Stimulated activated CD4-positive, alpha-beta T cell treated with anti-CD3 and anti-CD28 coated beads, Interleukin-15, amount 100 ng/mL, for 24 hours (primary cell): Measurements from ENCODE around the gene KLK4.

Source experiments
- DNase-seq: peaks from one replicate; pipeline ENCODE4 v3.0.0-alpha.2; 2020

KLK4 gene

DNA sequence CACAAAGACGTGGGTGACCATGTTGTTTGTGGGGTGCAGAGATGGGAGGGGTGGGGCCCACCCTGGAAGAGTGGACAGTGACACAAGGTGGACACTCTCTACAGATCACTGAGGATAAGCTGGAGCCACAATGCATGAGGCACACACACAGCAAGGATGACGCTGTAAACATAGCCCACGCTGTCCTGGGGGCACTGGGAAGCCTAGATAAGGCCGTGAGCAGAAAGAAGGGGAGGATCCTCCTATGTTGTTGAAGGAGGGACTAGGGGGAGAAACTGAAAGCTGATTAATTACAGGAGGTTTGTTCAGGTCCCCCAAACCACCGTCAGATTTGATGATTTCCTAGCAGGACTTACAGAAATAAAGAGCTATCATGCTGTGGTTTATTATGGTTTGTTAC is 32.3 kb downstream of the KLK4 start:
- no peak for DNase-seq

GRCh38 chr19:50877338-50877737 is 33.9 kb downstream of the KLK4 start:
- DNase-seq = no peak

DNA sequence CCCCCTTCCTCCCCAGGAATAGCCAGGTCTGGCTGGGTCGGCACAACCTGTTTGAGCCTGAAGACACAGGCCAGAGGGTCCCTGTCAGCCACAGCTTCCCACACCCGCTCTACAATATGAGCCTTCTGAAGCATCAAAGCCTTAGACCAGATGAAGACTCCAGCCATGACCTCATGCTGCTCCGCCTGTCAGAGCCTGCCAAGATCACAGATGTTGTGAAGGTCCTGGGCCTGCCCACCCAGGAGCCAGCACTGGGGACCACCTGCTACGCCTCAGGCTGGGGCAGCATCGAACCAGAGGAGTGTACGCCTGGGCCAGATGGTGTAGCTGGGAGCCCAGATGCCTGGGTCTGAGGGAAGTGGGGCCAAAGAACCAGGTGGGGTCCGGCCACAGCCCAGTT is 34.7 kb downstream of the KLK4 start:
- no peak for DNase-seq

GRCh38 chr19:50875795-50876422 is 35.3 kb downstream of the KLK4 start:
- DNase-seq = no peak

DNA sequence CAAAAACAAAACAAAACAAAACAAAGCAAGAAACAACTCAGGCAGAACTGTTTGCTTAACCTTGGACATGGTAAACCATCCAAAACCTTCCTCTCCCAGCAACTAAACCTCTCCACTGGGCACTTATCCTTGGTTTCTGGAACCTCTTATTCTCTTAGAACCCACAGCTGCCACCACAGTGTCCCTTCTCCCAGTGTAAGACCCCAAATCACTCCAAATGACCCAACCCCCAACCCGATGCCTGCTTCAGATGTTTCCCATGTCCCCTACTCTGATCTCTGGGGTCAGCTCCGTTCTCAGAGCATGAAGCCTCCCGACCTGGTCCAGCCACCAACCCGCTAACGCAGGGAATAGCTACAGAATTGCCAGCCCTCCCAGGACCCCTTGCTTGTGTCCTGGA is 37.0 kb downstream of the KLK4 start:
- DNase-seq = no peak

GRCh38 chr19:50873056-50873455 is 38.1 kb downstream of the KLK4 start, which contains the start of gene KLK2:
TSS of gene KLK2 (plus strand) at chr19:50873439. CDS start at chr19:50873474, 35 bp downstream.
- DNase-seq = no peak

GRCh38 chr19:50870417-50871089 is 40.6 kb downstream of the KLK4 start:
- DNase-seq = peak; percentile 58

GRCh38 chr19:50869479-50869878 is 41.7 kb downstream of the KLK4 start:
- no peak for DNase-seq

DNA sequence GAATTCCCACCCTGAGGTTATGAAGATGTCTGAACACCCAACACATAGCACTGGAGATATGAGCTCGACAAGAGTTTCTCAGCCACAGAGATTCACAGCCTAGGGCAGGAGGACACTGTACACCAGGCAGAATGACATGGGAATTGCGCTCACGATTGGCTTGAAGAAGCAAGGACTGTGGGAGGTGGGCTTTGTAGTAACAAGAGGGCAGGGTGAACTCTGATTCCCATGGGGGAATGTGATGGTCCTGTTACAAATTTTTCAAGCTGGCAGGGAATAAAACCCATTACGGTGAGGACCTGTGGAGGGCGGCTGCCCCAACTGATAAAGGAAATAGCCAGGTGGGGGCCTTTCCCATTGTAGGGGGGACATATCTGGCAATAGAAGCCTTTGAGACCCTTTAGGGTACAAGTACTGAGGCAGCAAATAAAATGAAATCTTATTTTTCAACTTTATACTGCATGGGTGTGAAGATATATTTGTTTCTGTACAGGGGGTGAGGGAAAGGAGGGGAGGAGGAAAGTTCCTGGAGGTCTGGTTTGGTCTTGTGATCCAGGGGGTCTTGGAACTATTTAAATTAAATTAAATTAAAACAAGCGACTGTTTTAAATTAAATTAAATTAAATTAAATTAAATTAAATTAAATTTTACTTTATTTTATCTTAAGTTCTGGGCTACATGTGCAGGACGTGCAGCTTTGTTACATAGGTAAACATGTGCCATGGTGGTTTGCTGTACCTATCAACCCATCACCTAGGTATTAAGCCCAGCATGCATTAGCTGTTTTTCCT is 49.5 kb downstream of the KLK4 start:
- DNase-seq = no peak

DNA sequence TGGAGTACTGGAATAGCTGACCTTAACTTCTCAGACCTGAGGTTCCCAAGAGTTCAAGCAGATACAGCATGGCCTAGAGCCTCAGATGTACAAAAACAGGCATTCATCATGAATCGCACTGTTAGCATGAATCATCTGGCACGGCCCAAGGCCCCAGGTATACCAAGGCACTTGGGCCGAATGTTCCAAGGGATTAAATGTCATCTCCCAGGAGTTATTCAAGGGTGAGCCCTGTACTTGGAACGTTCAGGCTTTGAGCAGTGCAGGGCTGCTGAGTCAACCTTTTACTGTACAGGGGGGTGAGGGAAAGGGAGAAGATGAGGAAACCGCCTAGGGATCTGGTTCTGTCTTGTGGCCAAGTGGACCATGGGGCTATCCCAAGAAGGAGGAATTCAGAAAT is 50.2 kb downstream of the KLK4 start:
- no peak for DNase-seq

GRCh38 chr19:50859849-50860248 is 51.3 kb downstream of the KLK4 start:
- DNase-seq = no peak

GRCh38 chr19:50858886-50859285 is 52.3 kb downstream of the KLK4 start:
- DNase-seq = no peak

GRCh38 chr19:50857366-50857765 is 53.8 kb downstream of the KLK4 start:
- no peak for DNase-seq
